ENCODE data around the gene PPARA.

- TF ChIP-seq CTCF (conservative IDR thresholded peaks at IDR 0.05; ENCODE audit: low read depth in 2 of 2) (no peak), EZH2phosphoT487 (IDR thresholded peaks at IDR 0.05; ENCODE audit: unreplicated experiment) (no peak), POLR2AphosphoS5 (IDR thresholded peaks at IDR 0.05; ENCODE audit: low read depth) (no peak), JUNB (IDR thresholded peaks at IDR 0.05; ENCODE audit: unreplicated experiment) (no peak), ZNF114 (CRISPR knock-in tag; IDR thresholded peaks at IDR 0.05) (no peak), STAT1 (IDR thresholded peaks at IDR 0.05; ENCODE audit: unreplicated experiment) (no peak), EZH2 (IDR thresholded peaks at IDR 0.05; ENCODE audit: low read depth, unreplicated experiment) (no peak)
- TF ChIP-seq, protein P1, sequence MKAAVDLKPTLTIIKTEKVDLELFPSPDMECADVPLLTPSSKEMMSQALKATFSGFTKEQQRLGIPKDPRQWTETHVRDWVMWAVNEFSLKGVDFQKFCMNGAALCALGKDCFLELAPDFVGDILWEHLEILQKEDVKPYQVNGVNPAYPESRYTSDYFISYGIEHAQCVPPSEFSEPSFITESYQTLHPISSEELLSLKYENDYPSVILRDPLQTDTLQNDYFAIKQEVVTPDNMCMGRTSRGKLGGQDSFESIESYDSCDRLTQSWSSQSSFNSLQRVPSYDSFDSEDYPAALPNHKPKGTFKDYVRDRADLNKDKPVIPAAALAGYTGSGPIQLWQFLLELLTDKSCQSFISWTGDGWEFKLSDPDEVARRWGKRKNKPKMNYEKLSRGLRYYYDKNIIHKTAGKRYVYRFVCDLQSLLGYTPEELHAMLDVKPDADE (IDR thresholded peaks at IDR 0.05) = no peak
- TF ChIP-seq, protein P2, sequence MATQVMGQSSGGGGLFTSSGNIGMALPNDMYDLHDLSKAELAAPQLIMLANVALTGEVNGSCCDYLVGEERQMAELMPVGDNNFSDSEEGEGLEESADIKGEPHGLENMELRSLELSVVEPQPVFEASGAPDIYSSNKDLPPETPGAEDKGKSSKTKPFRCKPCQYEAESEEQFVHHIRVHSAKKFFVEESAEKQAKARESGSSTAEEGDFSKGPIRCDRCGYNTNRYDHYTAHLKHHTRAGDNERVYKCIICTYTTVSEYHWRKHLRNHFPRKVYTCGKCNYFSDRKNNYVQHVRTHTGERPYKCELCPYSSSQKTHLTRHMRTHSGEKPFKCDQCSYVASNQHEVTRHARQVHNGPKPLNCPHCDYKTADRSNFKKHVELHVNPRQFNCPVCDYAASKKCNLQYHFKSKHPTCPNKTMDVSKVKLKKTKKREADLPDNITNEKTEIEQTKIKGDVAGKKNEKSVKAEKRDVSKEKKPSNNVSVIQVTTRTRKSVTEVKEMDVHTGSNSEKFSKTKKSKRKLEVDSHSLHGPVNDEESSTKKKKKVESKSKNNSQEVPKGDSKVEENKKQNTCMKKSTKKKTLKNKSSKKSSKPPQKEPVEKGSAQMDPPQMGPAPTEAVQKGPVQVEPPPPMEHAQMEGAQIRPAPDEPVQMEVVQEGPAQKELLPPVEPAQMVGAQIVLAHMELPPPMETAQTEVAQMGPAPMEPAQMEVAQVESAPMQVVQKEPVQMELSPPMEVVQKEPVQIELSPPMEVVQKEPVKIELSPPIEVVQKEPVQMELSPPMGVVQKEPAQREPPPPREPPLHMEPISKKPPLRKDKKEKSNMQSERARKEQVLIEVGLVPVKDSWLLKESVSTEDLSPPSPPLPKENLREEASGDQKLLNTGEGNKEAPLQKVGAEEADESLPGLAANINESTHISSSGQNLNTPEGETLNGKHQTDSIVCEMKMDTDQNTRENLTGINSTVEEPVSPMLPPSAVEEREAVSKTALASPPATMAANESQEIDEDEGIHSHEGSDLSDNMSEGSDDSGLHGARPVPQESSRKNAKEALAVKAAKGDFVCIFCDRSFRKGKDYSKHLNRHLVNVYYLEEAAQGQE (IDR thresholded peaks at IDR 0.05; ENCODE audit: unreplicated experiment) = no peak
Observed at GRCh38 chr22:46234969-46235368, 84.6 kb downstream of the PPARA start.

All from GM23338 (cell line).